ENCODE data around the gene MDP1.

The MDP1 gene

DNA sequence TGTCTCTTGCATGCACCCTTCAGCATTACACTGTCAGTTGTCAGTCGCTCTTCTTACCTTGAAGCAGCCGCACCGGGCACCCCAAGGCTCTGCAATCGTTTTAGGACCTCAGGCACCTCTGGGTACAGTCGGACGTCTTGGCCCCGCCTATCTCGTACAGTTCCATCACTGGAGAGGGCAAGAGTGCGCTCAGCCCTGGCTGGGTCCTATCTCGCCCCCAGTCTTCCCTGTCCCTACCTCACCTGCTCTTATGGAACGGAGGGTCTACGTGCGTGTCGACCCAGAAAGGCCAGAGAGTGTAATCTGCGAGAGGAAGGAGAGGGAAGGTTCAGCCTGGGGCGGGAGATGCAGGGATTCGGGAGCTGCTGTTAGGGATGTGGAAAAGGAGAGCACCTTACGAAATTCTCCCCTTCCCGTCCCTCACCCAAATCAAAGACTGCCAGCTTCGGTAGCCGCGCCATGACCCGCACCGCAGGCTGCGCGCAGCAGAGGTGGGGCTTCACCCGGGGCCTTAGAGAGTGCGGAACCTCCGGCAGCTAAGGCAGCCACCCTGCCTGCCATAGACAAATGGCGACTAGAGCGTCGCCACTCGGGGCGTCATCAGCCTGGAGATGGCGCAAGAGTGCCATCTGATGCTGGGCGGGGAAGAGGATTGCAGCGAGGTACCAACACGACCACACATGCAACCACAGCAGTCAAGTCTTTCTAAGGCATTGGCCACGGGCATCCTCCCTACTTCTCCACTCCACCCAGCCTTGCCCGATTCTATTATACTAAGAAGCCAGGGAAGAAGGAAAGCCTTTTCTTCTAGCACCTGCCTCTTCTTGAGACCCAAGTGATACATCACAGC lies at the start of gene MDP1:
TSS of gene MDP1 (minus strand) at position 572 of the 850 bp plus-strand sequence. CDS start at position 461, 111 bp downstream.
- peak; percentile 75 to 76 for DNase-seq (ENCODE audit: low read depth in 1 of 2, low spot score in 1 of 2)

DNA sequence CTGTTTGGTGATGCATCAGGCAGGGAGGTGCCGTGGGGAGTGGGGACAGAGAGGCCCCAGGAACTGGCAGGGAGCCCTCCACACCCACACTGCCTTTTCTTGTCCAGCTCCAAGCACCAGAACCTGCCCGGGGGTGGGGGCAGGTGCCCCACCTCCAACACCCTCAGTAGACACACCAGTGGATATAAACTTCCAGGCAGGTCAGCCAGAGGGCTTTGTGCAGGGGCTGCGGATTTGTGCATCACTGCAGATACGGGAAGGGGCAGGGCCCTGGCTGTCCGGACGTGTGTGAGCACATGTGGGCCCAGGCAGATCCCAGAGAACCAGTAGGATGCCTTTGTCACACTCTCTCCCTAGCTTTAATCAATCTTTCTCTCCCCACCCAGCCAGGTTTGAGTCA lies 48.4 kb upstream of the MDP1 start:
- no peak for DNase-seq (ENCODE audit: low read depth in 1 of 2, low spot score in 1 of 2)

DNA sequence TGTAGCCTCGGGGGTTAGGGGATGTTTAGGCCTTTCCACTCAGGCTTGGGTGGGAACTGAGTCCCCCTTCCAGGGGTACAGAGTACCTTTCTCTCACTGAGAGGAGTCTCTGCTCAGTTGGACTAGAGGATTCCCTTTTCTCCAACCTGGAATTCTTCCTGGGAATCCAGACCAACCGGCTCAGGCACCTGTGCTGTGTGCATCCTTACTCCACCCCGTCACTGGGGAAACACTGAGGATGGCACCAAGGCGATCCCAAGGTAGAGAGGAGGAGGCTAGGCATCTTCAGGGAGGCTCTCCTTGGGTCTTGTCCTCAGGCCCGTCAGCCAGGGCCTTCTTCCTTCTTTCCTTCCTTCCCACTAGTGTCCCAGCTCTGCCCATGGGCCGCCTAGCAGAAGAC lies 48.0 kb upstream of the MDP1 start:
- no peak for DNase-seq (ENCODE audit: low read depth in 1 of 2, low spot score in 1 of 2)

DNA sequence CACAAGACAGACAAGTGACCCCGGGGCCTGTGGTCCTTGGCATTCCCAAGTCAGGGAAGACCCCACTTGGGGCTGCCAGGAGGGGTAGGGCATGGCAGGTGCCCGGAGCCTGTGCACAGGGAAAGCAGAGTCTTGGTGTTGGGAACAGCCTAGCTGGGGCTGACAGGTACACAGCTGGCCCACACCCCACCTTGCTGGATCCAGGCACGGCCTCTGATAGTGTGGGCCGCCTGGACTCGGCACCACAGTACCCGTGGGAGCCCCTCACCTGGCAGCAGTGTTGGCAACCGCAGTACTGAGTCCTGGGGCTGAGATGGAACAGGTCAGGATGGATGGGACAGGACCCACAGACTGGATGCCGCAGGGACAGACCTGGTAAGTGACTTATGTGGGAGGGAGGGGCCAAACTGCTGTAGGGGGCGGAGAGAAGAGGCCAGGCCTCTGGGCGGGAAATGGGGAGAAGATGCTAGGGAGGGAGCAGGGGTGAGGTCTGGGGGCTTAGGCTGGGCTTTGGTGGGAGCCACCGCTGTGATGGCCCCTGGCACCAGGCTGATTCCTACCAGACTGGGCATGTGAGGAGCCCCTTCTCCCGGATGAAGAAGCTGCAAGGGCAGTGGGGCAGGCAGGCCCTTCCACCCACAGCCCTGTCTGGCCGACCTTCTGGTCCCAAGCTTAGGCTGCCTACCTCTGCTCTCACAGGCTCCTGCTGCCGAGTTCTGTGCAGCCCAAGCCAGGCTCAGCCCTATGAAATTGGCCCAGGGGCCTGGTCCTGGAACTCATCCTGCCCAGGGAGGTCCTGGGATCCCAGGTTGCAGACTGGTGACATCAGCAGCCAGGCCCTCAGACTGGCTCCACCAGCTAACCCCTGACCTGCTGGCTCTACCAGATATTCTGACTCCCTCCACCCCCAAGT lies 47.2 kb upstream of the MDP1 start, which contains the start of gene TGM1:
TSS of gene TGM1 (minus strand) at position 357 of the 913 bp plus-strand sequence. CDS start 825 bp downstream, outside the sequence.
- DNase-seq (ENCODE audit: low read depth in 1 of 2, low spot score in 1 of 2), result no peak

DNA sequence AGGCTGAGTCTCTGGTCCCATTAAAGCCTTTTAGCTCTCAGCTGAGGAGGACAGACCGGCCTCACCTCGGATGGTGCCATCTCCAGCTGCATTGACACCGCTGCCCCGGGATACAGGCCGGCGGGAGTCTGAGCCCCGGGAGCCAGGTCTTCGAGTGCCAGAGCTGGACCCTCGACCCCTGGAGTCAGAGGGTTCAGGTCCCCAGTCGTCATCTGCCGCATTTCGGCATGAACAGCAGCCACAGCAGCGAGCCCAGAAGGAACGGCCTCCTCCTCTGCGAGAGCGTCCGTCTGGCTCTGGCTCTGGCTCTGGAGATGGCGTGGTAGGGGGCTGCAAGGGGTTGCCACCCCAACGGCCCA lies 46.1 kb upstream of the MDP1 start:
- DNase-seq (ENCODE audit: low read depth in 1 of 2, low spot score in 1 of 2), result no peak

DNA sequence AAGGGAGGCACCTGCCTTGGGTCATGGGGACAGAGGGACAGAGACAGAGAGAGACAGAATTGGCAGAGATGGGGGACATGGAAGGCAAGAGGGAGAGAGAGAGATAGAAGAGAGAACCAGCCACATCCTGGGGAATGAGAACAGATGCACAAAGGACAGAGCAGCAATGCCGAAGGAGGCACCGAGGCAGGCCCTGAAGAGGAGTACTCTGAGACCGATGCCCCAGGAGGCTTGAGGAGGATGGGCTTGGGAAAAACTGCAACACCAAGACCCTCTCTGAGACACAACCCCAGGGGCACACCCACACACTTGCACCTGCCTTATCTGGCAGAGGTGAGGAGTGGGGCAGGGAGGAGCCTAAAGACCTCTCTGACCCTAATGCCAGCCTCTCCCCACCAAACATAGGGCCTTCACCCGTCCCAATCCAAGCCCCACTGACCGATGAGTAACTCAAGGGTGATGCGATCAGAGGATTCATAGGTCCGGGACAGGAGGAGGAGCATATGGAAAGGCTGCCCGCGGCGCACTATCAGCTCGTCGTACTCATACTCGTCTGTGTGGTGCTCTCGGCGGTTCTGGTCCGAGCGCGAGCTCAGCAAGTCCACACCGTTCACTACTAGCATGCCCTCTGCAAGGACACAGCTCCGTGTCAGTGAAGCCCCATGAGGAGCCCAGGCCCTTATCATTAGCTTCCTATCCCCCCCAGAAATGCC lies 45.5 kb upstream of the MDP1 start:
- DNase-seq (ENCODE audit: low read depth in 1 of 2, low spot score in 1 of 2), result no peak

DNA sequence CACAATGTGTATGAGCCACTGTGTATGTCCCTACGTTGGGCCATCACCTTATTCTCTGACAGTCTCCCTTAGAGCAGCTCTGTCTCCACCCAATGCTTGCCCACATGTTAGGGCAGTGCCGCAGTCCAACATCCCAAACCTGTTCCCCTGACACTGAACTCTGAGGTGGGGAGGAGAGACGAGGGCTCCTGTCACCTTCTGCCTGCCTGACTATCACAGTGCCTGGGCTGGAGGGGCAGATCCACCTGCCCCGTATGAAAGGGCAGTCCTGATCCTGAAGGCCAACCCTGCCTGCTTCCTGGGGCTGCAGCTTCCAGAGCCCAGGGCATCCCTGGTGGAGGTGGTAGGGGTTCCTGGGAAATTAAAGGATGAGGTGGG lies 44.9 kb upstream of the MDP1 start:
- no peak for DNase-seq (ENCODE audit: low read depth in 1 of 2, low spot score in 1 of 2)

DNA sequence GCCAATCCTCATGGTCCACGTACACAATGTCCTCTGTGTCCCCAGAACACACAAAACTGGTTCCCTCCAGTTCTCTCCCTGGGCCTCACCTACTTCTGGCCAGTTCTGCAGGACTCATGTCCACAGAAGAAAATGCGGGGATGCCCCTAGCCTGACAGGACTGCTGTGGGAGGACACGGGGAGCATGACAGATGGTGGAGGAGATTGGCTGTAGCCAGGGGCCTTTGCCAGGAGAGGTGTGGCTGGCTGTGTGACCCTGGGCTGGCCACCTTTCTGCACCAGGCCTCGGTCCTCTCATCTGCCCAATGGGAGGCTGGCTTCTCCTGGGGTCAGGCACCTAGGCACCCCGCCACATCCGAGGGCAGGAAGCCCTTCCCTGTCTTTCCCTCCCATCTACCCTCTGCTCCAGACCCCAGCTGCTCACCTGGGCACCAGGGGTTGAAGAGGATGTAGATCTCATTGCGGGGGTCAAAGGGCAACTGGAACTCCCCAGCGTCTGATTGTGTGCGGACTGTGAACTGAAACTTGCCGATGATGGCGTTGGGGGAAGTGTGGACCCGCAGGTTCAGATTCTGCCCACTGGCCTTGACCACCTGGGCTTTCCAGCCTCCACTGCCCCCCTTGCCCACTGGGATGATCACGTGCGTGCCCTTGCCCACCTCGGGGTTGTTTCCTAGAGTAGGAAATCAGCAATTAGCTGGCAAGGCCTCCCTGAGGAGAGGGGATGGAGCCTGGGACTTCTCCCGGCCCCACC lies 44.3 kb upstream of the MDP1 start:
- DNase-seq (ENCODE audit: low read depth in 1 of 2, low spot score in 1 of 2), result no peak

DNA sequence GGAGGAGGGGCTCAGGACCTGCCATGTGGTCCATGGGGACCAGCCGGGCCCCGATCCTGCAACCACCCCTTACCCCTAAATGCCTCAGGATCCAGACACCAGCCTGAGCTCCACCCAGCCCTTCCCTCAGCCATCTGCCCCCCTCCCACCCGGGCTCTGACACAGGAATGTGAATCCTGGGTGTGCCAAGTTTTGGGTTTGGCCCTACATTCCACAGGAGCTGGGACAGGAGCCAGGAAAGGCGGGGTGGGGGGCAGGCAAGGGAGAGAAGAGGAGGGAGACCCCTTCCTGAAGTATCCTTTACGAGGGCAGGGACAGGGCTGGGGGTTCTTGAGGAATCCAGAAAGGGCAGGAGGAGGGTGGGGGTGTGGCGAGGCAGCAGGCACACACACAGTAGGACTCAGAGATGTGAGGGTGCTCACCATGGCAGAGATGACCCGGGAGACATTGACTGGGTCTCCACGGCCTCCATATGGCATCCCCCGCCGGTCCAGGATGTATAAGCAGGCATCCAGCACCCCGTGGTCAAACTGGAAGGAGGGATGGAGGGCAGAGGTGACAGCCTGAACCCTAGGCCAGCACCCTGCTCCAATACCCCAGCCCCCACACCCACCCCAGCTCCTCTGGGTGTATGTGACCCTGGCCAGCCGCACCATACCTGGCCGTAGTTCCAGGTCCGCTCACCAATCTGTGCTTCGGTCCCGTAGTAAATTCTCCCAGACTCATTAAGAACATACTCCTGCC lies 43.6 kb upstream of the MDP1 start:
- no peak for DNase-seq (ENCODE audit: low read depth in 1 of 2, low spot score in 1 of 2)

DNA sequence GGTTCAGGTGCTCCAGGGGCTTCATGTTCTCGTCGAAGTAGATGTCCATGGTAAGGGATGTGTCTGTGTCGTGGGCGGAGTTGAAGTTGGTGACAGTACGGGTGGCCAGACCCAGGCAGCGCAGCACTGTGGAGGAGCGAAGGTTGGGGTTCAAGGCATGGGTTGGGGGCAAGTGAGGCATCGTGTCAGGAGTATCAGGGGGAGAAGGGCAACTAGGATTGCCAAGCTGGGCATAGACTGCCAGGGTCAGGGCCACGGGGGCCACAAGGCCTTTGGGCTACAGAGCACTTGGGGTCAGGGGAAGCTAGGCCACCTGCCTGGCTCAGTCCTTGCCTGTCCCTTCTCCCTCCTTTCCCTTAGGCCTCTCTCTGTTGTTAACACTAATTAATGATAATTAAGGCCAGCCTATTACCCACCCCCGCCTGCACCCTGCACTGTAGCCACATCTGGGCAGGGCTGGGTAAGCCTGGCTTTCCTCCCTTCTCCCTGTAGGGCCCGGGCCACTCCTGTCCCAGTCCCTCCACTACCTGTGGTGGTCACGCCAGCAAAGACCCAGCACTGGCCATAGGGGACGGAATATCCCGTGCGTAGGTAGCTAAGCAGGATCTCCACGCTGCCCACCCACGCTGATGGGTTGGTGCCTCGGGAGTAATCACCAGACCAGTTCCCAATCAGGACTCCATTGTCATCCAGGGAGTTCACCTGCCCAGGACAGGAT lies 42.8 kb upstream of the MDP1 start:
- DNase-seq (ENCODE audit: low read depth in 1 of 2, low spot score in 1 of 2), result no peak

DNA sequence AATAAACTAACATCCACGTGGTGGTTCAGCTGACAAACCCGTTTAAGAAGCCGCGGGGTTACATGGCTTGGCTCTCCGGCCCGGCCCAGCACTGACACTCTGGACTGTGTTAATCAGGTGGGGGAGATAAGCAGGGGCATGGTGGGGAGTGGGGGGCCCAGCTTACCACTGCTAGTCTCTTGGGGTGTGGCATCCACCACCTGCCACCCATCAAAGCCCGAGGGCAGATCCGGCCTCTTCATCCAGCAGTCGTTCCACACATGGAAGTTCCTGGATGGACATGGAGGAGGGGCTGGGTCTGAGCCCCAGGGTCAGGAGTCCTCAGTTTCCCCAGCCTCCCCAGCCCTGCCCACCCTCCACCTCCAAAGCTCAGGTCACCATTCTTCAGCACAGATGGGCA lies 42.3 kb upstream of the MDP1 start:
- no peak for DNase-seq (ENCODE audit: low read depth in 1 of 2, low spot score in 1 of 2)

DNA sequence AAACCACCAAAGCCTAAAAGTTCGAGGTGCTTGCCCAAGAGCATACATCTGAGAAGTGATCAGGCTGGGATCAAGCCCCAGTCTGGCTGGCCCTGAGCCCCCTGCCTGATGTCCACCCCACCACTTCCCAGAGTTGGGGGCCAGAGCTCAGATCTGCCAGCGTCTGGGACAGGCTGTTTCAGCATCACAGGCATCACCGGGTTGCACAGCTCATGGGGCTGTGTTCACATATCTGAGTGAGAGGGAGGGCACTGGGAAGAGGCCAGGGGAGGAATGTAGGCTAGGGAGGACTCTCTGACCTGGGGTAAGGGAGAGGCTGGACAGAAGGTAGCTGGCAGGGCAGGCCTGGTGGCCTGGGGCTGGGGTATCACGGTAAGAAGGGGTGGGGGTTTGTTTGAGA lies 41.1 kb upstream of the MDP1 start:
- no peak for DNase-seq (ENCODE audit: low read depth in 1 of 2, low spot score in 1 of 2)

DNA sequence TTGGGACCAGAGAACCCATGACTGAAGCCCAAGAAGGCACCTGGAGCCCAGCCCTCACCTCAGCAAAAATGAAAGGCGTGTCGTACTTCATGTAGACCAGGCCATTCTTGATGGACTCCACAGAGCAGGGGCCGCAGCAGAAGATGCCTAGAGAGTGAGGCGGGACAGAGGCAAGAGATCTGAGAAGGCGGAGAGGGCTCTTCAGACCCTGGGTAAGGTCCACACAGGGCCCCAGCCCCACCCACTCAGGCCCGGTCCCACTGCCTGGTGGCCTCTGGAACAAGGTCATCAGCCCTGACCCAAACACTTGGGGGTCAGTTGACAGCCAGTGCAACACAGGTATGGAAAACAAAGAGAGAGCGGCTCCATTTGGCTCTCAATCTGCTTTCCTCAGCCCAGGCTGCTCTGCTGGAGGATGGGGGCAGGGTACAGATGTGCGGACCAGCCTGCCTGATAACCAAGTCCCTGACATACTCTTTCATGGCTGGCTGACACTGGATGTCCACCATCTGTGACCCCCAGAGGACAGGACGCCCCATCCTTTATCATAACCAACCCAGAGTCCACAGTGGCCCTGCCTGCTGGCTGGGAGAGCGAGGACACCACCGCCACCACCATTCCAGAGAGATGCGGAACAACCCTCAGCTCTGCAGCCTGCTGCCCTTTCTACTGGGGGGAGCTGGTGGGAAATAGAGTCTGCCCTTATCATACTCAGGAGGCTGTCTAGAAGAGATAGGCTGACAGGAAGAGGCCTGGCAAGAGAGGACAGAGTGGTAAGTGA lies 40.3 kb upstream of the MDP1 start:
- DNase-seq (ENCODE audit: low read depth in 1 of 2, low spot score in 1 of 2), result no peak

DNA sequence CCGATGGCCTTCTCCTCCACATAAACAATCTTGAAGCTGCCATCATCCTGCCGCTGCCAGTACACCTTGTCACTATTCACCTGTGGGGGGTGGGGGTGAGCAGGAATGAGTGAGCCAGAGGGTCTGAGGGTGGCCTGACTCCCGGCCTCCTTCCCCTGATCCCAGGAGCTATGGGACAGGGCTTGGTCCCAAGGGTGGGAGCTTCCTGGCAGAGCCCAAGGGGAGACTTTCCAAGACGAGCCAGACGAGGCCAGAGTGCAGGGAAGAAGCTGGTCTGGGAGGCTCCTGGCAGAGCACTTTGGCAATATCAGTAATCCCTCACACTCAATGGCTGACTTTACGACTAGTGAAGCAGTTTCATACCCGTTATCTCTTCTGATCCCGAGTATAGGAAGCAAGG lies 39.6 kb upstream of the MDP1 start:
- no peak for DNase-seq (ENCODE audit: low read depth in 1 of 2, low spot score in 1 of 2)

DNA sequence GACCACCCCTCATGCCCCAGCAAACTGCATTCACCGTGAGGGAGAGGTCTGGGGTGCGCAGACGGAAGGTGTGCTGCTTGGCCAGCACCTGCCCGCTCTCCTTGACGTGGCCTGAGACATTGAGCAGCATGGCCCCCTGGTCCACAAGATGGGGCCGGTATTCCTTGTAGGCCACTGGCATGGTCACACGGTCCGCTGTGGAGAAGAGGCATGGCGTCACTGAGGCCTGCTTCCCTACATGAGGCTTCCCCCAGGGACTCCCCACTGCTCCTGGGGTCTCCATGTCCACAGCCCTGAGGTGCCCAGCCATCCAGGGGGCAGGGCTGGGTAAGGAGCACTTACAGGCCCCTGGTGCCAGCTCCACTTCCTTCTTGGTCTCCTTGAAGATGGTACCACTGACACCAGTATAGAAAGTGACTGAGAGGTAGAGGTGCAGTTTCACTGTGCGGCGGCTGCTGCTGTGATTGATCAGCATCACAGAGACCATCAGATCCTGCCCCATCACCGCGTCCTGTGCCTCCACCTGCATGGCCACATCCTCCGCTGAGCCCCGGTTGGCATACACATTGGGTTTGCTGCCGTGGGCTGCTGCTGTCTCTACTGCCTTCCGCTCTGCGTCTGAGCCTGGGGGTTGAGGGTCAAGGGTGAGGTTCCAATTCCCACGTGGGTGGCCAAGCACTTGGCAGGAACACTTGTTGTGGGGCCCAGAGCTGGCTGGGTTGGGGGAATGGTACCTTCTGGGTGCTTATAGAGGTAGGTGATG lies 38.9 kb upstream of the MDP1 start:
- DNase-seq (ENCODE audit: low read depth in 1 of 2, low spot score in 1 of 2), result no peak

DNA sequence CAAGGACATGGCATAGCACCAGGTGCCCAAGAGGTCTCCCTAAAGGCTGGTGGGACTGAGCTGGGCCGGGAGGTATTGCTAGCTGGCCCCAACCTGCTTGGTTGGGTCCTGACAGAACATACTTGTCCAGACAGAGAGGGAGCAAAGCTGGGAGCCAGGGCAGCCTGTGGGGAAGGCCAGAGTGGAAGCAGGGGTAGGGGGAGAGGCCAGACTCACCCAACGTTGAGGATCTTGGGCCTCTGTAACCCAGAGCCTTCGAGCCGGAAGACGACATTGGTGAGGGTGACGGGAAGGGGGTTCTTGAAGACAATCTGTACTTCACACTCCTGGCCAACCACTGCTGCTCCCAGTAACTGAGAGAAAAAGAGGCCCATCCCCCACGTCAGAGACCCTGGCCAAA lies 38.1 kb upstream of the MDP1 start:
- no peak for DNase-seq (ENCODE audit: low read depth in 1 of 2, low spot score in 1 of 2)

DNA sequence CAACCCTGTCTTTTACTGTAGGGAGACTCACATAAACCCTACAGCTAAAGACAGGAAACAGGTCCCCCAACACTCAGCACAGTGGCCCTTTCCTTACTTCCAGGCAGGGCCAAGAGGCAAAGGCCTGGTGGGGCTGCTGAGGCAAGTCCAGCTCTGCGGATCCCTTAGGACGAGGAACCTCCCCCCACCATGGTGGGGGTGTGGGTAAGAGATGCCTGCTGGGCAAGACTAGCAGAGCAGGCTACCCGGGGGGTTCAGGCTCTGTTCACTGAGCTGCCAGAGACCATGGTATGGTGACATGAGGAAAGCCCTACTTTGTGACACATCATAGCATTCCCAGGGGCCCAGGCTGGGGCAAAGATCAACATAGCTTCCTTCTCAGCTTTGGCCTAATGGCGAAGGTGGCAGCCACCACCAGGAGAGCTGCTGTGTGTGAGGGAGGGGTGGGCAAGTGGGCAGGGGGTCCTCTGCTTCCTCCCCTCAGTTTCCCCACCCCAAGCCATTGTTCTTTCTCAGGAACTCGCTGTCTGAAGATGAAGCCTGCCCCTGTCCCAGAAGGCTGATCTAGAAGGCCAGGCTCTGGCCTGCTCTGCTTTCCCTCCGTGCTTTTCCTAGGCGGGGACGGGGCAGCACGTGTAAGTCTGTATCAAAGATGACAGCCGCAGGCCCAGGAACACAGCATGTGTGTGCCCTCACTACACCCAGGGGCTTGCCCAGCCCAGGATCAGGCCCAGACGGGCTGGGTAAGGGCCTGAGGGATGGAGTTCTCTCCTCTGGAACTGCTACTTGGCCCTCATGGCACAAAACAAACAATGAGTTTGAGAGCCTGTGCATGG lies 36.6 kb upstream of the MDP1 start:
- no peak for DNase-seq (ENCODE audit: low read depth in 1 of 2, low spot score in 1 of 2)

Measured in stimulated activated CD4-positive, alpha-beta T cell treated with anti-CD3 and anti-CD28 coated beads, Interleukin-15, amount 100 ng/mL, for 1 hour (primary cell).